ELF-1 (cell line): ENCODE measurements around the gene HSPA13.

ENCODE experiments used
- DNase-seq: peaks from one replicate; pipeline ENCODE4 v3.0.0-alpha.2; 2016; ENCODE audit warnings: low read depth, low spot score

The HSPA13 gene

GRCh38 chr21:14382835-14383595, at the start of gene HSPA13:
HSPA13 (minus strand) TSS chr21:14383146; CDS start chr21:14383119, 27 bp downstream.
- peak; percentile 100 for DNase-seq

GRCh38 chr21:14418920-14419319, 36.0 kb upstream of the HSPA13 start:
- no peak for DNase-seq

GRCh38 chr21:14414932-14415508, 32.1 kb upstream of the HSPA13 start:
- DNase-seq = no peak

- DNase-seq = no peak
Measured at GRCh38 chr21:14405962-14406361, 23.0 kb upstream of the HSPA13 start.

- DNase-seq = no peak
Measured at GRCh38 chr21:14405225-14405624, 22.3 kb upstream of the HSPA13 start.

- DNase-seq = no peak
Measured at GRCh38 chr21:14403681-14404318, 20.9 kb upstream of the HSPA13 start.

- DNase-seq = peak; percentile 16
Measured at GRCh38 chr21:14401217-14401616, 18.3 kb upstream of the HSPA13 start.

GRCh38 chr21:14388282-14388681, 5.3 kb upstream of the HSPA13 start:
- DNase-seq = no peak

- no peak for DNase-seq
Measured at GRCh38 chr21:14384453-14384852, 1.5 kb upstream of the HSPA13 start.

- no peak for DNase-seq
Measured at GRCh38 chr21:14383596-14384180, 742 bp upstream of the HSPA13 start.

GRCh38 chr21:14382486-14382834, 486 bp downstream of the HSPA13 start:
- DNase-seq = no peak

GRCh38 chr21:14376854-14377253, 6.1 kb downstream of the HSPA13 start:
- DNase-seq = no peak

GRCh38 chr21:14366998-14367397, 15.9 kb downstream of the HSPA13 start:
- no peak for DNase-seq

- no peak for DNase-seq
Measured at GRCh38 chr21:14361958-14362357, 21.0 kb downstream of the HSPA13 start.

- DNase-seq = no peak
Measured at GRCh38 chr21:14358775-14359174, 24.2 kb downstream of the HSPA13 start.

- no peak for DNase-seq
Measured at GRCh38 chr21:14356746-14357145, 26.2 kb downstream of the HSPA13 start.

- no peak for DNase-seq
Measured at GRCh38 chr21:14354515-14354914, 28.4 kb downstream of the HSPA13 start.

- DNase-seq = no peak
Measured at GRCh38 chr21:14353726-14354125, 29.2 kb downstream of the HSPA13 start.

GRCh38 chr21:14353231-14353630, 29.7 kb downstream of the HSPA13 start:
- no peak for DNase-seq

- peak; percentile 55 for DNase-seq
Measured at GRCh38 chr21:14327346-14327745, 55.6 kb downstream of the HSPA13 start.

- DNase-seq = no peak
Measured at GRCh38 chr21:14325595-14325994, 57.4 kb downstream of the HSPA13 start.
